C4-2B (cell line): ENCODE results near the gene FLOT1.

Experiments
- H3K27ac ChIP-seq: fragments of 450-650 bp; 2 replicates; pipeline ENCODE4 v1.5.1; 2017
- CTCF ChIP-seq: fragments of 450-650 bp; conservative IDR thresholded peaks from 2 replicates; pipeline ENCODE4 v1.5.1; 2017; ENCODE audit warnings: mild to moderate bottlenecking
- ZFX ChIP-seq: fragments of 450-650 bp; IDR thresholded peaks from 2 replicates; pipeline ENCODE4 v1.6.1; 2017

The FLOT1 gene

GRCh38 chr6:30703011-30703410, 39.5 kb downstream of the FLOT1 start:
- H3K27ac ChIP-seq = no peak overlapping the region
- TF ChIP-seq ZFX (no peak), CTCF (no peak)

- H3K27ac ChIP-seq = no peak overlapping the region
- no peak for TF ChIP-seq CTCF
- TF ChIP-seq ZFX = no peak
Observed at GRCh38 chr6:30700340-30700739, 42.1 kb downstream of the FLOT1 start.

- no peak for TF ChIP-seq CTCF
- no peak for TF ChIP-seq ZFX
- H3K27ac ChIP-seq = no peak overlapping the region
Observed at GRCh38 chr6:30696432-30696831, 46.1 kb downstream of the FLOT1 start.

- no peak for TF ChIP-seq CTCF
- TF ChIP-seq ZFX = no peak
- H3K27ac ChIP-seq = peak overlapping the region; percentile 63
Observed at GRCh38 chr6:30691208-30691847, 51.2 kb downstream of the FLOT1 start.

- H3K27ac ChIP-seq = peak within 1 kb of the TSS; percentile 63
- TF ChIP-seq ZFX (no peak), CTCF (no peak)
Observed at GRCh38 chr6:30690403-30691207, 51.9 kb downstream of the FLOT1 start, which contains the start of gene NRM. TSS of gene NRM (minus strand) at chr6:30690984. CDS start at chr6:30690974, 10 bp downstream.

- H3K27ac ChIP-seq = peak overlapping the region; percentile 63
- no peak for TF ChIP-seq CTCF
- TF ChIP-seq ZFX = no peak
Observed at GRCh38 chr6:30689985-30690384, 52.5 kb downstream of the FLOT1 start.
